ENCODE measurements around the gene HAX1. TPM values are rescaled to one million over a fixed set of nuclear protein-coding genes. Genes with fewer than 3 reads are reported as not detected.
"Not testable (repeated sequence)": the region's sequence is repeated elsewhere in the genome, so short reads cannot be mapped to it uniquely, and the experiment has no call there.

The HAX1 gene
- polyA plus RNA-seq, 1 experiment, result 268 TPM

- ChIA-PET POLR2A (no interaction called here), CTCF (interaction anchor here (3.4 kb wide), 1 partner anchor 12 kb away, joined by 18 read pairs; the partner anchor contains the start of gene ATP8B2)
- TF ChIP-seq, protein P1, sequence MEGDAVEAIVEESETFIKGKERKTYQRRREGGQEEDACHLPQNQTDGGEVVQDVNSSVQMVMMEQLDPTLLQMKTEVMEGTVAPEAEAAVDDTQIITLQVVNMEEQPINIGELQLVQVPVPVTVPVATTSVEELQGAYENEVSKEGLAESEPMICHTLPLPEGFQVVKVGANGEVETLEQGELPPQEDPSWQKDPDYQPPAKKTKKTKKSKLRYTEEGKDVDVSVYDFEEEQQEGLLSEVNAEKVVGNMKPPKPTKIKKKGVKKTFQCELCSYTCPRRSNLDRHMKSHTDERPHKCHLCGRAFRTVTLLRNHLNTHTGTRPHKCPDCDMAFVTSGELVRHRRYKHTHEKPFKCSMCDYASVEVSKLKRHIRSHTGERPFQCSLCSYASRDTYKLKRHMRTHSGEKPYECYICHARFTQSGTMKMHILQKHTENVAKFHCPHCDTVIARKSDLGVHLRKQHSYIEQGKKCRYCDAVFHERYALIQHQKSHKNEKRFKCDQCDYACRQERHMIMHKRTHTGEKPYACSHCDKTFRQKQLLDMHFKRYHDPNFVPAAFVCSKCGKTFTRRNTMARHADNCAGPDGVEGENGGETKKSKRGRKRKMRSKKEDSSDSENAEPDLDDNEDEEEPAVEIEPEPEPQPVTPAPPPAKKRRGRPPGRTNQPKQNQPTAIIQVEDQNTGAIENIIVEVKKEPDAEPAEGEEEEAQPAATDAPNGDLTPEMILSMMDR (IDR thresholded peaks at IDR 0.05; ENCODE audit: insufficient read depth, low read depth, low read length), result no peak
- H3K36me3 ChIP-seq (ENCODE audit: control insufficient read depth, insufficient read depth, low read length), result no peaks in the 10 kb centered on the region
- H3K4me3 ChIP-seq (ENCODE audit: low read depth, low read length), result no peak overlapping the region
- DNase-seq (ENCODE audit: low read depth), result no peak
- no peaks in the 10 kb centered on the region for H3K27me3 ChIP-seq (ENCODE audit: control insufficient read depth, insufficient read depth, low read length)
Observed at GRCh38 chr1:154313066-154313356, 40.6 kb downstream of the HAX1 start.

DNA sequence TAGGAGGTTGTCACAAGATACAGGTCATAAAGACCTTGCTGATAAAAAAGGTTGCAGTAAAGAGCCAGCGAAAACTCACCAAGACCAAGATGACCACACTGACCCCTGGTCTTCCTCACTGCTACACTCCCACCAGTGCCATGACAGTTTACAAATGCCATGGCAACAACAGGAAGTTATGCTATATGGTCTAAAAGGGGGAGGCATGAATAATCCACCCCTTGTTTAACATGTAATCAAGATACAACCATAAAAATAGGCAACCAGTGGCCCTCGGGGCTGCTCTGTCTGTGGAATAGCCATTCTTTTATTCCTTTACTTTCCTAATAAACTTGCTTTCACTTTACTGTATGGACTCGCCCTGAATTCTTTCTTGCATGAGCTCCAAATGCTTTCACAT, 41.8 kb downstream of the HAX1 start:
- H3K36me3 ChIP-seq (ENCODE audit: control insufficient read depth, insufficient read depth, low read length); H3K4me3 ChIP-seq (ENCODE audit: low read depth, low read length); POLR2A ChIA-PET; H3K27me3 ChIP-seq (ENCODE audit: control insufficient read depth, insufficient read depth, low read length); DNase-seq (ENCODE audit: low read depth): not testable (repeated sequence)
- CTCF ChIA-PET, result interaction anchor here (3.4 kb wide), 1 partner anchor 11 kb away, joined by 18 read pairs; the partner anchor contains the start of gene ATP8B2

- Histone ChIP-seq H3K27me3 (ENCODE audit: control insufficient read depth, insufficient read depth, low read length) (no peaks in the 10 kb centered on the region), H3K36me3 (ENCODE audit: control insufficient read depth, insufficient read depth, low read length) (no peaks in the 10 kb centered on the region), H3K4me3 (ENCODE audit: low read depth, low read length) (no peak overlapping the region)
- ChIA-PET CTCF (interaction anchor here (1.2 kb wide), 1 partner anchor 9 kb away, joined by 3 read pairs; no protein-coding TSS in a partner anchor), POLR2A (no interaction called here)
- DNase-seq (ENCODE audit: low read depth), result no peak
- TF ChIP-seq, protein P1 (IDR thresholded peaks at IDR 0.05; ENCODE audit: insufficient read depth, low read depth, low read length), result no peak
Observed at GRCh38 chr1:154316704-154317103, 44.3 kb downstream of the HAX1 start.

DNA sequence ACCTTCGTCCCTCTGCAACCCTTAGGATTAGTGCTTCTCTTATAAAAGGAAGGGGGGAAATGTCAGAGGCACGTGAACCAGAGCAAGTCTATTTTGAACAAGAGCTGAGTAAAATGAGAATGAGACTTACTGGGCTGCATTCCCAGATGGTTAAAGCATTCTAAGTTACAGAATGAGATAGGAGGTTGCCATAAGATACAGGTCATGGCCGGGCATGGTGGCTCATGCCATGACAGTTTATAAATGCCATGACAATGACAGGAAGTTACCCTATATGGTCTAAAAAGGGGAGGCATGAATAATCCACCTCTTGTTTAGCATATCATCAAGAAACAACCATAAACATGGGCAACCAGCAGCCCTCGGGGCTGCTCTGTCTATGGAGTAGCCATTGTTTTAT, 46.0 kb downstream of the HAX1 start:
- no peak for DNase-seq (ENCODE audit: low read depth)
- H3K36me3 ChIP-seq (ENCODE audit: control insufficient read depth, insufficient read depth, low read length), result no peaks in the 10 kb centered on the region
- ChIA-PET POLR2A (no interaction called here), CTCF (interaction anchor here (1.1 to 1.4 kb wide), 2 partner anchors 17 to 22 kb away, joined by 3 read pairs; no protein-coding TSS in a partner anchor)
- TF ChIP-seq, protein P1 (IDR thresholded peaks at IDR 0.05; ENCODE audit: insufficient read depth, low read depth, low read length), result no peak
- H3K4me3 ChIP-seq (ENCODE audit: low read depth, low read length), result no peak overlapping the region
- peaks cover 6% of the 10 kb centered on the region; the same call in 1 of the 2 replicates for H3K27me3 ChIP-seq (ENCODE audit: control insufficient read depth, insufficient read depth, low read length)

- H3K4me3 ChIP-seq (ENCODE audit: low read depth, low read length), result no peak within 1 kb of the TSS
- CTCF ChIA-PET, result no interaction called here
- no peak for DNase-seq (ENCODE audit: low read depth)
- no peaks in the 10 kb centered on the region for H3K36me3 ChIP-seq (ENCODE audit: control insufficient read depth, insufficient read depth, low read length)
- H3K27me3 ChIP-seq (ENCODE audit: control insufficient read depth, insufficient read depth, low read length), result peaks cover 6% of the 10 kb centered on the region
- POLR2A ChIA-PET, result no interaction called here
- TF ChIP-seq, protein P1 (IDR thresholded peaks at IDR 0.05; ENCODE audit: insufficient read depth, low read depth, low read length), result no peak
Observed at GRCh38 chr1:154320882-154321608, 48.6 kb downstream of the HAX1 start, which contains the start of gene AQP10. TSS of gene AQP10 (plus strand) at chr1:154321093. CDS start at chr1:154321156, 63 bp downstream.

GRCh38 chr1:154321609-154321934, 49.1 kb downstream of the HAX1 start:
- H3K4me3 ChIP-seq (ENCODE audit: low read depth, low read length); DNase-seq (ENCODE audit: low read depth); H3K27me3 ChIP-seq (ENCODE audit: control insufficient read depth, insufficient read depth, low read length); POLR2A ChIA-PET; H3K36me3 ChIP-seq (ENCODE audit: control insufficient read depth, insufficient read depth, low read length); CTCF ChIA-PET: not testable (repeated sequence)
